ENCODE results near the gene C20orf202.

C20orf202 gene

DNA sequence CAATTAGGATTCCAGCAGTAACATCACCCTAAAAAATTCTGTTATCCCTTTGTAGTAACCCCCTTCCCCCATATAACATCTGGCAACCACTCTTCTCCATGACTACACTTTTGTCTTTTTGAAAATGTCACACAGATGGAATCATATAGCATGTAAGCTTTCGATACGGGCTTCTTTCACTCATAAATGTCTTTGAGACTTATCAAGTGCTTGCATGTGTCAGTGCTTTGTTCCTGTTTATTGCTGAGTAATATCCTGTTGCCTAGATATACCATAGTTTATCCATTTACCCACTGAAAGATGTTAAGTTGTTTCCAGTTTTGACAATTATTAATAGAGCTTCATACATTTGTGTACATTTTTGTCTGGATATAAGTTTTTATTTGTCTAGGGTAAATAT is 52.4 kb downstream of the C20orf202 start:
- DNase-seq, result no peak
